Neural crest cell (in vitro differentiated cells): ENCODE data around the gene POLR1A. TPM values are rescaled to one million over a fixed set of nuclear protein-coding genes. Genes with fewer than 3 reads are reported as not detected.

Source experiments
- DNase-seq: peaks from one replicate; pipeline ENCODE4 v3.0.0; 2021; ENCODE audit warnings: low read depth, mixed read lengths, low spot score
- H3K27ac Mint-ChIP-seq: one replicate; pipeline ENCODE4 v1.8.0; 2021; ENCODE audit warnings: mild to moderate bottlenecking, mixed read lengths; ENCODE audit not compliant: unreplicated experiment
- H3K27me3 Mint-ChIP-seq: 2 replicates; pipeline ENCODE4 v1.8.0; 2021; ENCODE audit warnings: low read depth, mild to moderate bottlenecking, mixed read lengths
- H3K36me3 Mint-ChIP-seq: 2 replicates; pipeline ENCODE4 v1.8.0; 2021; ENCODE audit warnings: low read depth, mild to moderate bottlenecking, mixed read lengths
- H3K4me1 Mint-ChIP-seq: 2 replicates; pipeline ENCODE4 v1.8.0; 2021; ENCODE audit warnings: mixed read lengths
- H3K4me3 Mint-ChIP-seq: one replicate; pipeline ENCODE4 v1.8.0; 2021; ENCODE audit warnings: mild to moderate bottlenecking, mixed read lengths
- H3K9me3 Mint-ChIP-seq: 2 replicates; pipeline ENCODE4 v1.8.0; 2021; ENCODE audit warnings: mixed read lengths
- total RNA-seq: library from RNA; stranded (reverse); gene quantifications from 2 replicates; pipeline ENCODE4 v1.2.1, GENCODE V29; 2021
- TF ChIP-seq, protein P1 (sequence below): fragments of 200-600 bp; sonication (generic); conservative IDR thresholded peaks from 2 replicates; pipeline ENCODE4 v1.5.0; 2021; ENCODE audit warnings: antibody characterized with exemption, mild to moderate bottlenecking

Gene POLR1A
- total RNA-seq, 1 donor from 2014 or later, result 67.8 TPM

DNA sequence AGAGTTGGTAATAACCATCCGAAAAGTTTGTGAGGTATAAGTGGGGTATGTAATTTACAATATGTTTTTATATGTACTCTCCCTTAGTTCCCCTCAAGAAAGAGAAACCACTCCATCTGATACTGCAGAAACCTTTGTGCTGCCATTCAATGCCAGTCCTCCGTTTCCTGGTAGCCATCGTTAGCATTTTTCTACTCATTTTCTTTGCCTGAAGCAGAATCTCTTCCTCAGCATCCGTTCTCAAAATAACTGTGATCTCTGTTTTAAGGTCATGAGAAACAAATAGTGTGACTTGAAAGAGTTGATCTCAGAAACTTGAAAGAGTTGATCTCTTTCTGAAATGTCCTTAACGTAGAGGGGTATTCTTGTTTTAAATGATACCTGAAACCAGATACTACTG is 1.3 kb upstream of the POLR1A start:
- H3K9me3 Mint-ChIP-seq, result no peaks in the 10 kb centered on the region
- H3K27me3 Mint-ChIP-seq, result no peaks in the 10 kb centered on the region
- peaks cover 15% of the 10 kb centered on the region for H3K36me3 Mint-ChIP-seq
- H3K27ac Mint-ChIP-seq, result no peak overlapping the region
- TF ChIP-seq, protein P1, sequence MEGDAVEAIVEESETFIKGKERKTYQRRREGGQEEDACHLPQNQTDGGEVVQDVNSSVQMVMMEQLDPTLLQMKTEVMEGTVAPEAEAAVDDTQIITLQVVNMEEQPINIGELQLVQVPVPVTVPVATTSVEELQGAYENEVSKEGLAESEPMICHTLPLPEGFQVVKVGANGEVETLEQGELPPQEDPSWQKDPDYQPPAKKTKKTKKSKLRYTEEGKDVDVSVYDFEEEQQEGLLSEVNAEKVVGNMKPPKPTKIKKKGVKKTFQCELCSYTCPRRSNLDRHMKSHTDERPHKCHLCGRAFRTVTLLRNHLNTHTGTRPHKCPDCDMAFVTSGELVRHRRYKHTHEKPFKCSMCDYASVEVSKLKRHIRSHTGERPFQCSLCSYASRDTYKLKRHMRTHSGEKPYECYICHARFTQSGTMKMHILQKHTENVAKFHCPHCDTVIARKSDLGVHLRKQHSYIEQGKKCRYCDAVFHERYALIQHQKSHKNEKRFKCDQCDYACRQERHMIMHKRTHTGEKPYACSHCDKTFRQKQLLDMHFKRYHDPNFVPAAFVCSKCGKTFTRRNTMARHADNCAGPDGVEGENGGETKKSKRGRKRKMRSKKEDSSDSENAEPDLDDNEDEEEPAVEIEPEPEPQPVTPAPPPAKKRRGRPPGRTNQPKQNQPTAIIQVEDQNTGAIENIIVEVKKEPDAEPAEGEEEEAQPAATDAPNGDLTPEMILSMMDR, result no peak
- peak overlapping the region; percentile 97 for H3K4me3 Mint-ChIP-seq
- DNase-seq, result no peak
- H3K4me1 Mint-ChIP-seq, result peaks cover 40% of the 10 kb centered on the region

DNA sequence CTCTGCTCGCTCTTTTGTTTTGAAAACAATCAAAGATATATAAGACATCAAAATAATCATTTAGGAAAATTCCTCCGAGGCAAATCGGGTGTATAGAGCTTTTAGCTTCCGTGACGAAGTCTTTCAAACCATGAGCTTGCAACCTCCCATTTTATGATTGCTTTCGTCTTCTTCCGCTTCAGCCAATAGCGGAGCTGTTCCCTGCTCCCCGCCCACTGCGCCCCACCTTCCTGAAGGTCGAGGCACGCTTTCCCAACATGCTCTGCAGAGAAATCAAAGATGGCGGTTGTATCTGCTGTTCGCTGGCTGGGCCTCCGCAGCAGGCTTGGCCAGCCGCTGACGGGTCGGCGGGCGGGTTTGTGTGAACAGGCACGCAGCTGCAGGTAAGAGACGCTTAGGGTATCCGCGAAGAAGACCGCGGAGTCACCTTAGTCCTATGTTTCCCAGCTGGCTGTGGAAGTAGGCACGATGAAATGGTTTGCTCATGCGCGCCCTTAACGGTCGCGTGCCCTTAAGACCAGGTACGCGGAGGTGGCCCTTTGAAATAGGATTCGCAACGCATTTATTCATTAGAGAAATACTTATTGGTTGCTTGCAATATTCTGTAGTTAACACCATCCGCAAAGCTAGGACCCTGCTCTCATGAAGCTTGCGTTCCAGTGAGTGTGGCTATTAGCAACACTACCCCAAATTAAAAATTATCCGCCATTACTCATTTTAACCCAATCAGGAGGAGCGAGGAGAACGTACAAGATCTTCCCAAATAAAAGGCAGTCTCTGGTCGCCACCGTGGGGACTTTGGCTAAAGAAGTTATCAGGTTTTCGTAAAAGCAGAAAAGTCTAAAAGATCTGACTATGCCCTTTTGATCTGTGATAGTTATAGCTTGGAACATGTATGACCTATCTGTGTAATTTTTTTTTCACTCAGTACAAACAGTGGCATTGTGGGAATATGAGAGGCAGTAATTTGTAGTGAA is 571 bp upstream of the POLR1A start, which contains the start of gene PTCD3:
TSS of gene PTCD3 (plus strand) at position 267 of the 977 bp plus-strand sequence. CDS start at position 280, 13 bp downstream.
- Mint-ChIP-seq H3K4me3 (peak within 1 kb of the TSS; percentile 97), H3K9me3 (no peaks in the 10 kb centered on the region), H3K27ac (peak within 1 kb of the TSS; percentile 100), H3K4me1 (peaks cover 40% of the 10 kb centered on the region), H3K36me3 (peaks cover 16% of the 10 kb centered on the region), H3K27me3 (no peaks in the 10 kb centered on the region)
- TF ChIP-seq, protein P1, result no peak
- DNase-seq, result peak; percentile 84

DNA sequence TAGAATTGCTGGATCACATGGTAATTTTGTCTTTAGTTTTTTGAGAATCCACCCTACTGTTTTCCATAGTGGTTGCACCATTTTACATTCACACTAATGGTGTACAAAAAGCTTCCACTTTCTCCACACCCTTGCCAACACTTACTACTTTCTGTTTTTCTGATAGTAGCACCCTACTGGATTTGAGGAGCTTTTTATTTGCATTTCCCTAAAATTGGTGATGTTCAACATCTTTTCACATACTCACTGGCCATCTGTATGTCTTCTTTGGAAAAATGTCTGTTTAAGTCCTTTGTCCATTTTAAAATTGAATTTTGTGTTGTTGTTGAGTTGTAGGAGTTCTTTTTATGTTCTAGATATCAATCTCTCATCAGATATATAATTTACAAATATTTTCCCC is 3.5 kb downstream of the POLR1A start:
- no peak for DNase-seq
- no peak overlapping the region for H3K4me3 Mint-ChIP-seq
- TF ChIP-seq, protein P1, result no peak
- H3K9me3 Mint-ChIP-seq, result no peaks in the 10 kb centered on the region
- no peak overlapping the region for H3K27ac Mint-ChIP-seq
- no peaks in the 10 kb centered on the region for H3K27me3 Mint-ChIP-seq
- peaks cover 24% of the 10 kb centered on the region for H3K36me3 Mint-ChIP-seq
- peaks cover 32% of the 10 kb centered on the region for H3K4me1 Mint-ChIP-seq

DNA sequence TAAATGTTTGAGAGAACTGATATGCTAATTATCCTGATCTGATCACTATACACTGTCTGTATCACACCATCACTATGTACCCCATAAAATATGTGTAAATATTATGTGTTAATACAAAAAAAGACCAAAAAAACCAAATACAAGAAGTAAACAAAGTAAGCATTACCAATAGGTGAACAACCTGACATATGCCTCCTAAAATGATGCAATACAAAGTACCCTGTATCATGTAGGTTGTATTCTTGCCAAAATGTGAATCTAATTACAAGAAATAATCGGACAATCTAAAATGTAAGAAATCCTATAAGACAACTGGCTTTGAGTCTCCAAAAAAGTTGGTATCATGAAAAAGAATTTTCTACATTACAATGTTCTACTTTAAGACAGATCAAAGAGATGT is 7.8 kb downstream of the POLR1A start:
- Mint-ChIP-seq H3K27me3 (no peaks in the 10 kb centered on the region), H3K4me3 (no peak overlapping the region), H3K36me3 (peaks cover 29% of the 10 kb centered on the region), H3K9me3 (no peaks in the 10 kb centered on the region), H3K27ac (no peak overlapping the region), H3K4me1 (peaks cover 3% of the 10 kb centered on the region)
- TF ChIP-seq, protein P1, result no peak
- no peak for DNase-seq

DNA sequence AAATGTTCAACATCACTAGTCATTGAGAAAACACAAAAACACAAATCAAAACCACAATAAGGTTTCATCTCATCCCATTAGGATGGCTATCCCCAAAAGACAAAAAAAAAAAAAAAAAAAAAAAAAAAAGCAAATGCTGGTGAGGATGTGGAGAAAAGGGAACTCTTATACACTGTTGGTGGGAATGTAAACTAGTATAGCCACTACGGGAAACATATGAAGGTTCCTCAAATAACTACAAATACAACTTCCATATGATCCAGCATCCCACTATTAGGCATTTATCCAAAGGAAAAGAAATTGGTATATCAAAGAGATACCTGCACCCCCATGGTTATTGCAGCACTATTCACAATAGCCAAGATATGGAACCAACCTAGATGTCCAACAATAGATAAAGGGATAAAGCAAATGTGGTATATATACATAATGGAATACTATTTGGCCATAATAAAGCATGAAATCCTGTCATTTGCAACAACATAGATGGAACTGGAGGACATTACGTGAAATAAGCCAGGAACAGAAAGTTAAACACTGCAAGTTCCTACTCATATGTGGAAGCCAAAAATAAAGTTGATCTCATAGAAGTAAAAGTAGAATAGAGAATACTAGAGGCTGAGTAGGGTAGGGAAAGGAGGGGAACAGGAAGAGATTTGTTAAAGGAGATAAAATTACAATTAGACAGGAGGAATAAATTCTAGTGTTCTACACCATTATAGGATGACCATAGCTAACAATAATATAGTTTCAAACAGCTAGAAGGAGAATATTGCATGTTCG is 8.4 kb downstream of the POLR1A start:
- H3K36me3 Mint-ChIP-seq, result peaks cover 23% of the 10 kb centered on the region
- no peak overlapping the region for H3K4me3 Mint-ChIP-seq
- H3K27ac Mint-ChIP-seq, result no peak overlapping the region
- DNase-seq, result no peak
- H3K27me3 Mint-ChIP-seq, result no peaks in the 10 kb centered on the region
- no peaks in the 10 kb centered on the region for H3K9me3 Mint-ChIP-seq
- H3K4me1 Mint-ChIP-seq, result no peaks in the 10 kb centered on the region
- TF ChIP-seq, protein P1, result no peak
